Upper lobe of left lung (tissue), 6 donors: Measurements from ENCODE around the gene ABHD13. TPM values are rescaled to one million over a fixed set of nuclear protein-coding genes. Genes with fewer than 3 reads are reported as not detected.

ENCODE experiments used
- ATAC-seq, 2 donors: fragments of 200-7000 bp; cut with Tn5 transposase; one replicate each; pipeline ENCODE4 v1.9.1; 2022; ENCODE audit warnings: mild to moderate bottlenecking in 2 of 2, moderate library complexity in 2 of 2; ENCODE audit not compliant: low FRiP score in 2 of 2
- DNase-seq, 2 donors: peaks; one replicate each; pipeline ENCODE4 v3.0.0-alpha.2; 2019 to 2020
- H3K27ac ChIP-seq, 4 donors: fragments of 200-600 bp; sonication (generic); one replicate each; pipeline ENCODE4 v1.5.1; 2016 to 2019
- H3K27me3 ChIP-seq, 4 donors: fragments of 200-600 bp; sonication (generic); one replicate each; pipeline ENCODE4 v1.5.1; 2017 to 2019
- H3K36me3 ChIP-seq, 4 donors: fragments of 200-600 bp; sonication (generic); one replicate each; pipeline ENCODE4 v1.5.1; 2016 to 2019
- H3K4me1 ChIP-seq, 4 donors: fragments of 200-600 bp; sonication (generic); one replicate each; pipeline ENCODE4 v1.5.1; 2018 to 2019
- H3K4me3 ChIP-seq, 4 donors: fragments of 200-600 bp; sonication (generic); one replicate each; pipeline ENCODE4 v1.5.1; 2017 to 2019; ENCODE audit warnings: mild to moderate bottlenecking in 2 of 4, moderate library complexity in 1 of 4
- H3K9me3 ChIP-seq, 4 donors: fragments of 200-600 bp; sonication (generic); one replicate each; pipeline ENCODE4 v1.5.1; 2018 to 2019
- CTCF ChIP-seq, 6 experiments: fragments of 450-650 bp in 4 of 6; fragments of 200-600 bp in 2 of 6; sonication (generic) in 2 of 6; IDR thresholded peaks; one replicate each; pipeline ENCODE4 v1.5.1; 2016 to 2019; ENCODE audit warnings: antibody characterized with exemption in 6 of 6
- EP300 ChIP-seq, 4 donors: sonication (generic); formaldehyde crosslinking; IDR thresholded peaks; one replicate each; pipeline ENCODE4 v1.5.1; 2017; ENCODE audit warnings: antibody characterized with exemption in 4 of 4, control low read depth in 2 of 4
- POLR2A ChIP-seq, 4 donors: fragments of 450-650 bp; IDR thresholded peaks; one replicate each; pipeline ENCODE4 v1.5.1; 2016 to 2017; ENCODE audit warnings: antibody characterized with exemption in 4 of 4, mild to moderate bottlenecking in 2 of 4
- POLR2AphosphoS5 ChIP-seq, 2 donors: sonication (generic); formaldehyde crosslinking; IDR thresholded peaks; one replicate each; pipeline ENCODE4 v1.5.1; 2017; ENCODE audit warnings: antibody characterized with exemption in 2 of 2
- whole genome bisulfite sequencing, 2 donors: methylation state at CpG; one replicate each; pipeline ENCODE4 v1.1.5; 2017 to 2018; 5-methylcytosine and 5-hydroxymethylcytosine counted together
- total RNA-seq, 6 donors: library from RNA; depleted of rRNA in 4 of 6; stranded (reverse); fragments of >200 nt in 4 of 6; gene quantifications; one replicate each; pipeline versions ENCODE4 v1.1.0 to v1.2.1, GENCODE V29; 2016 to 2021
- donor health status: DM: no; HTN: no; CAD: no; lungs with moderate emphysema.
- donor health status: DM: no; HTN: yes; CAD: no; lungs with severe emphysema.

The ABHD13 gene
- total RNA-seq, 6 donors from 2014 or later: 3.6 to 21.6 (median 9.3) TPM

- Histone ChIP-seq H3K36me3 (no peaks in the 10 kb centered on the region), H3K27me3 (no peaks in the 10 kb centered on the region), H3K4me1 (no peaks in the 10 kb centered on the region), H3K4me3 (no peak overlapping the region), H3K9me3 (no peaks in the 10 kb centered on the region), H3K27ac (no peak overlapping the region)
- WGBS, 2 donors: 59 to 62% methylated on average over 3 of the region's 3 CpGs
- TF ChIP-seq POLR2A (IDR thresholded peaks at IDR 0.05): no peak
- no peak for TF ChIP-seq CTCF (IDR thresholded peaks at IDR 0.05)
- TF ChIP-seq EP300 (IDR thresholded peaks at IDR 0.05): no peak
- no peak for TF ChIP-seq POLR2AphosphoS5 (IDR thresholded peaks at IDR 0.05)
- no peak for ATAC-seq
- no peak for DNase-seq
Observed at GRCh38 chr13:108185223-108185622, 33.0 kb upstream of the ABHD13 start.

GRCh38 chr13:108188260-108188659 lies 29.9 kb upstream of the ABHD13 start:
- Histone ChIP-seq H3K36me3 (no peaks in the 10 kb centered on the region), H3K9me3 (no peaks in the 10 kb centered on the region), H3K27ac (no peak overlapping the region), H3K4me1 (no peaks in the 10 kb centered on the region), H3K27me3 (no peaks in the 10 kb centered on the region), H3K4me3 (no peak overlapping the region)
- WGBS, 2 donors: 63 to 67% methylated on average over 2 of the region's 2 CpGs
- ATAC-seq: no peak
- TF ChIP-seq EP300 (IDR thresholded peaks at IDR 0.05) (no peak), POLR2AphosphoS5 (IDR thresholded peaks at IDR 0.05) (no peak), CTCF (IDR thresholded peaks at IDR 0.05) (no peak), POLR2A (IDR thresholded peaks at IDR 0.05) (no peak)
- DNase-seq: no peak

- no peak for ATAC-seq
- no peak for DNase-seq
- 58 to 61% methylated on average over 3 of the region's 3 CpGs for WGBS, 2 donors
Observed at GRCh38 chr13:108190897-108191296, 27.3 kb upstream of the ABHD13 start.

GRCh38 chr13:108193806-108194205 lies 24.4 kb upstream of the ABHD13 start:
- TF ChIP-seq EP300 (IDR thresholded peaks at IDR 0.05) (no peak), POLR2A (IDR thresholded peaks at IDR 0.05) (no peak), CTCF (IDR thresholded peaks at IDR 0.05) (no peak), POLR2AphosphoS5 (IDR thresholded peaks at IDR 0.05) (no peak)
- Histone ChIP-seq H3K27ac (no peak overlapping the region), H3K4me1 (no peaks in the 10 kb centered on the region), H3K27me3 (no peaks in the 10 kb centered on the region), H3K9me3 (peaks cover 0 to 18% (median 9%) of the 10 kb centered on the region in 4 donors), H3K36me3 (no peaks in the 10 kb centered on the region), H3K4me3 (no peak overlapping the region)
- DNase-seq (no peak), ATAC-seq (no peak)

More at GRCh38 chr13:108190897-108191296, 27.3 kb upstream of the ABHD13 start:
- no peaks in the 10 kb centered on the region for H3K36me3 ChIP-seq
- no peaks in the 10 kb centered on the region for H3K4me1 ChIP-seq
- no peaks in the 10 kb centered on the region for H3K27me3 ChIP-seq
- TF ChIP-seq CTCF (IDR thresholded peaks at IDR 0.05) (no peak), EP300 (IDR thresholded peaks at IDR 0.05) (no peak), POLR2AphosphoS5 (IDR thresholded peaks at IDR 0.05) (no peak), POLR2A (IDR thresholded peaks at IDR 0.05) (no peak)
- no peak overlapping the region for H3K27ac ChIP-seq
- H3K4me3 ChIP-seq: no peak overlapping the region
- peaks cover 0 to 18% (median 8%) of the 10 kb centered on the region in 4 donors for H3K9me3 ChIP-seq

GRCh38 chr13:108194435-108194936 lies 23.7 kb upstream of the ABHD13 start:
- ATAC-seq: peak in 1 of 2 donors; percentile 49
- TF ChIP-seq CTCF (IDR thresholded peaks at IDR 0.05) (no peak), EP300 (IDR thresholded peaks at IDR 0.05) (no peak), POLR2A (IDR thresholded peaks at IDR 0.05) (no peak), POLR2AphosphoS5 (IDR thresholded peaks at IDR 0.05) (no peak)
- Histone ChIP-seq H3K27me3 (no peaks in the 10 kb centered on the region), H3K9me3 (peaks cover 0 to 18% (median 9%) of the 10 kb centered on the region in 4 donors), H3K36me3 (no peaks in the 10 kb centered on the region), H3K27ac (no peak overlapping the region), H3K4me1 (no peaks in the 10 kb centered on the region), H3K4me3 (no peak overlapping the region)
- peak in 1 of 2 donors; percentile 50 for DNase-seq
- 78 to 94% methylated on average over 4 to 5 of the region's 5 CpGs for WGBS, 2 donors
